A673 (cell line): Measurements from ENCODE around the gene INMT.

Experiments
- CTCF ChIP-seq: fragments of 300-800, 200-600 bp; sonication (generic); conservative IDR thresholded peaks from 2 replicates; pipeline ENCODE4 v1.5.1; 2017; ENCODE audit warnings: low read depth, mild to moderate bottlenecking, antibody characterized with exemption, low read length, moderate library complexity, mixed read lengths
- EZH2 ChIP-seq: fragments of 200-600 bp; sonication (generic); IDR thresholded peaks from 2 replicates; pipeline ENCODE4 v1.6.1; 2017; ENCODE audit warnings: borderline replicate concordance, low read depth, mild to moderate bottlenecking, mixed read lengths, antibody characterized with exemption, low read length; ENCODE audit not compliant: poor library complexity, severe bottlenecking

GRCh38 chr7:30732606-30733005, 19.3 kb upstream of the INMT start:
- no peak for TF ChIP-seq EZH2
- no peak for TF ChIP-seq CTCF
